CD4-positive, alpha-beta T cell treated with Interleukin-6 for 4 hours (primary cell): ENCODE results near the gene SEMA6A.

Source experiments
- DNase-seq: peaks from one replicate; pipeline ENCODE4 v3.0.0-alpha.2; 2020; ENCODE audit warnings: mixed read lengths

SEMA6A gene, protein sequence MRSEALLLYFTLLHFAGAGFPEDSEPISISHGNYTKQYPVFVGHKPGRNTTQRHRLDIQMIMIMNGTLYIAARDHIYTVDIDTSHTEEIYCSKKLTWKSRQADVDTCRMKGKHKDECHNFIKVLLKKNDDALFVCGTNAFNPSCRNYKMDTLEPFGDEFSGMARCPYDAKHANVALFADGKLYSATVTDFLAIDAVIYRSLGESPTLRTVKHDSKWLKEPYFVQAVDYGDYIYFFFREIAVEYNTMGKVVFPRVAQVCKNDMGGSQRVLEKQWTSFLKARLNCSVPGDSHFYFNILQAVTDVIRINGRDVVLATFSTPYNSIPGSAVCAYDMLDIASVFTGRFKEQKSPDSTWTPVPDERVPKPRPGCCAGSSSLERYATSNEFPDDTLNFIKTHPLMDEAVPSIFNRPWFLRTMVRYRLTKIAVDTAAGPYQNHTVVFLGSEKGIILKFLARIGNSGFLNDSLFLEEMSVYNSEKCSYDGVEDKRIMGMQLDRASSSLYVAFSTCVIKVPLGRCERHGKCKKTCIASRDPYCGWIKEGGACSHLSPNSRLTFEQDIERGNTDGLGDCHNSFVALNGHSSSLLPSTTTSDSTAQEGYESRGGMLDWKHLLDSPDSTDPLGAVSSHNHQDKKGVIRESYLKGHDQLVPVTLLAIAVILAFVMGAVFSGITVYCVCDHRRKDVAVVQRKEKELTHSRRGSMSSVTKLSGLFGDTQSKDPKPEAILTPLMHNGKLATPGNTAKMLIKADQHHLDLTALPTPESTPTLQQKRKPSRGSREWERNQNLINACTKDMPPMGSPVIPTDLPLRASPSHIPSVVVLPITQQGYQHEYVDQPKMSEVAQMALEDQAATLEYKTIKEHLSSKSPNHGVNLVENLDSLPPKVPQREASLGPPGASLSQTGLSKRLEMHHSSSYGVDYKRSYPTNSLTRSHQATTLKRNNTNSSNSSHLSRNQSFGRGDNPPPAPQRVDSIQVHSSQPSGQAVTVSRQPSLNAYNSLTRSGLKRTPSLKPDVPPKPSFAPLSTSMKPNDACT

DNA sequence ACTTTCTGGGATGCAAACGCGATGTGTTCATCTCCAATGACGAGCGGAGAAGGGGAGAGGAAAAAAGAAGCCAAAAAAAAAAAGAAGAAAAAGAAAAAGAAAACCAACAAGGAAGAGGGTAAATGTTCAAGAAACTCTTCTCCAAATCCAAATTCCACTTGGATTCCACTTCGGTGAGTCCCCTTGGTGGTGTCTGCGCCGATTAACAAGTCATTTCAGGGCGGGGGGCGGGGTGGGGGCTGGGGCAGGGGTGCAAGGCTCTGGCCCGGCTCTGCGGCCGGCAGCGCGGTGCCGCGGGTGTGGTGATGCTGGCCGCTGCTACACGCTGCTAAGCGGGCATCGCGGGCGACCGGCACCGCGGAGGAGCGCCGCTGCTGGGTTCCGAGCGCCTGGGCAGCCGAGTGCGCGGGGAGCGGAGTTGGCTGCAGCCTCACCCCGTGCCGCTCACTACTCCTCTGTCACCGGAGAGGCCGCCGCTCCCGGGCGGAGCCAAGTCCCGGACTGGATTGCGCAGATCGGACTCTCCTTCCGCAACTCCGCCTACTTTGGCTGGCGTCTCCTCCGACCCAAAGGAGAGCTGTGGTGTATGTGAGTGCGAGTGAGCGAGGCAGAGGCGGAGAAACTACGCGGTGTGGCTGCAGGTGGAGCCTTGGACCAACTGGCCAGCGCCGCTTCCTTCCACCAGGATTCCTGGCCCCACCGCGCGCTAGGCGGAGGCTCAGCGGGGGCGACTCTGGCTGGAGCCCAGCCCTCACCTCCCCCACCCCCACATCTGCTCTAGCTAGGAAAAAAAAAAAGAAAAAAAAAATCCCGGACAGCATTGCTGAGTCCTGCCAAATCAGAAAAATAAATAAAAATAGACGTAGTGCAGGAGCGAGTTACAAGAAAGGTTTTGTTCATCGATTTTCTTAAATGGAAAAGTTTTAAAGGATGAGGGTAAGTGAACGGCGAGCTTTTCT is at the start of gene SEMA6A:
Gene SEMA6A (minus strand): TSS at position 457 of the 959 bp plus-strand sequence. CDS start 69,879 bp downstream, outside the sequence.
- no peak for DNase-seq

DNA sequence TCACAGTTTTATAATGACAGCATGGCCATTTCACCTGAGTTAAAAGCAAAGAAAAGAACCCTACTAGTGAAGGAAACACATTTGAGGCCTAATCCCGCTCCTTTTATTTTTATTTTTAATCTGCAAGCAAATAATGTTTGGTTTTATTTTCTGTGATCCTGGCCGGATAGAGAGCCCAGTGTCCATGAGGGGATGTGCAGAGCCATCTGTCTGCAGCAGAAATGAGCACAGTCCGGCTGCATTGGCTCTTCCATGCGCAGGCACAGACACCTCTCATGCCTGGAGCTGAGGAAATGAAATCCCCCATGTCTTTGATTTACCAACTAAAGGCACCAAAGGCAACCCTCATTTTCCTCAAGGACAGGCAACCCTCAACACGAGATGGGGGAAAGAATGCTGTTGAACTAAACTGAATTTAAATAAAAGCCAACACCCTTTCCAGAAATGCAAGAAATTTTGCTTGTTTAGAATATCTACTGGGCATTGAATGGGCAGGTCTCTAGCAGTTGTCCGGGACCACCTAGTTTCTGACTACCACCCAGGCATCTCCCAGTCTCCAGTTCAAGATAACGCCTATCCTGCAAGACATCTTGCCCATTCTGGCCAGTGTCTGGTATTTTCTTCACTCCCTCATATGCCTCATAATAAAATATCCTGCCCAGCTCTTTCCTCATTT is 47.9 kb upstream of the SEMA6A start:
- no peak for DNase-seq

- no peak for DNase-seq
Measured at GRCh38 chr5:116621599-116621998, 47.0 kb upstream of the SEMA6A start.

GRCh38 chr5:116616876-116617275 is 42.3 kb upstream of the SEMA6A start:
- no peak for DNase-seq

DNA sequence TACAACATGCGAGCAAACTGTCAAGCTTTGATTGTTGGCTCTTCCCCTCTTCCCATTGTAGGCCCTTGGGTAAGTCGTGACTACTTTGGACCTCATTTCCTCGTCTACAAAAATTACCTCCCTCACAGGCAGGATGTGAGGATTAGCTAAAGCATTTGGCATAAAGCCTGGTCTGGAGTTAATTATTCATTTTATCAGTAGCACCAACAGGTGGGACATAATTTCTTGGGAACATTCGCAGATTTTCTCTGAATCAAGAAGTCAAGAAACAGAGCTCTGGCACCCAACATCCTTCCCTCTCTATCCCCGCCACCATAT is 39.9 kb upstream of the SEMA6A start:
- no peak for DNase-seq

DNA sequence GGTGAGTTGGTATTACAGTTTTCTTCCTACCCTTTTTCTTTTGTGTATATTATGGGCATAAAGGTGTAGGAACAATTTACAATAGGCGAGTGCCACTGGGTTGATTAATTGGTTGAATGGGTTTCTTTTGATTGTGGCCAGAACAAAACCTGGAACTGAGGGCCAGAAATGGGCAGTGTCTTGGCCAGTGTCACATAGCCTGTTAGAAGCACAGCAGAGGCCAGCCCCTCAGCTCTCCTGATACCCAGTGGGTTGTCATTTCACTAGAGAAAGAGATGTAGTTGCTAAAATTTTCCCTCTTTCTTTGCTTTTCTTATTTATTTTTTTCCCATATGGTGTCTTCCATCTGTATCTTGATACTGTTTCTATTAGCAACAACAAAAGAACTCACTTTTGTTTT is 38.8 kb upstream of the SEMA6A start:
- no peak for DNase-seq

DNA sequence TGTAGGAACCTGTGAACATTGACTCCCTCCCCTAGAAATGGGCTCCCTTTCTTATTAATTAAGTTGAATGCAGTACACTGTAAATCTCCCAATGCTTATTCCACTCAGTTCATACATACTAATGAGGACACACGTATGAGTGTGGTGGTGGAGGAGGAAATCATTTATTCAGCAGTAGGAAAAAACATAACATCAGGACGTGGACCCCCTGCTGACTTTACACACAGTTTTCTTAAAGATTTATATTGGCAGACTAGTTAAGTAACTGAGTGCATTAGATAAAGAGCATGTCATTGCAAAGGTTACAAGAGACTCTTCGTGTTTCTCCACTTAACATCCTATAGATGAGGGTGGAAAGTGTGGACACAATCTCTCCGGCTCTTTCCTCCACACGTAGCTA is 37.8 kb upstream of the SEMA6A start:
- no peak for DNase-seq

DNA sequence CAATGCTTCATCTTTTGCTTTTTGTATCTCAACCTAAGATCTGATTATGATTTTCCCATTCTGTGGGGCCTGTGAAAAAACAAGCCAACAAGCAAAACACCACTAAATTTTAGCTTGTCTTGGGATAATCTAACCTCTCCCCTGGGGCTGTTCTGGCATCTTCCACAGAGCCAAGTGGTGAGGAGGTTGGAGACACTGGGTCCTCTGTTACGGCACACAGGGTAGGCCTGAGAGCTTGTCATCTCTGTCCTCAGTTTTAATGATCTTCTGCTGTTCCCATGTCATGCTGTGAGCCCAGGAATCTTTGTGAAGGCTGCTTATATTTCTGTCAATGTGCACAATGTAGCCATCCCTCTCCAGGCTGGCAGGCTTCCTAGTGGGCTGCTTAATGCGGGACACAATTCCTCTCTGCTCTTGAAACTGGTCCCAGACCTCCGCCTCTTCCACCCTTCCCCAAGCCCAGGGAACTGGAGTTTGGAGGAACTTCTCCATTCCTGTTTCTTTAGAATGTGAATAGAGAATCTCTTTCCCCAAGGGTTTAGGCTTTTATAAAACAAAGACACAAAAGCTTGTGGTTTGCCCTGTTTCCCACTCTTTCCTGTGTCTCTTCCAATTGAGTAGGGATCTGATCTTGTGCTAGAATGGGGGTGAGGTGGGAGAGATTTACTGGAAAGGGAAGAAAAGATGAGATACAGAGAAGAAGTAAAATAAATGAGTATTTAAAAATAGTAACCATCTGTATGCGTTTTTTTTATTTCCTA is 30.9 kb upstream of the SEMA6A start:
- no peak for DNase-seq

- DNase-seq, result no peak
Measured at GRCh38 chr5:116604805-116605204, 30.2 kb upstream of the SEMA6A start.

DNA sequence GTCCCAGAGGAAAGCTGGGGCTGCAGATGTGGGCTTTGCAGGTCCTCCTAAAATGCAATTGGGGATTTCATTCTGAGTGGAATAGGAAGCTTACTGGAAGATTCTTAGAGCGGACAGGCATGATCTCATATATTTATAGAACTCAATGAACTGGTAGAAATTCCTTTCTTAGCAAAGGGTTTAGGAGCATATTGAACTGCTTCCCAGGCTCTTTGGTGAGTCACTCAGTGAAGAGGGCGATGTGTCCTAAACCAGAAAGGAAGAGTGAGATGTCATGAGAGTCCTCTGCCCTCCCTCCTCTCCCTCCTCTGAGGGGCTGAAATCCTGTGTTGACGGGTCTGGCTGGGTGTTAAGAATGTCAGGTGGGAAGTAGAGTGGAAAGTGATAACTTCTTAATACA is 26.3 kb upstream of the SEMA6A start:
- no peak for DNase-seq

DNA sequence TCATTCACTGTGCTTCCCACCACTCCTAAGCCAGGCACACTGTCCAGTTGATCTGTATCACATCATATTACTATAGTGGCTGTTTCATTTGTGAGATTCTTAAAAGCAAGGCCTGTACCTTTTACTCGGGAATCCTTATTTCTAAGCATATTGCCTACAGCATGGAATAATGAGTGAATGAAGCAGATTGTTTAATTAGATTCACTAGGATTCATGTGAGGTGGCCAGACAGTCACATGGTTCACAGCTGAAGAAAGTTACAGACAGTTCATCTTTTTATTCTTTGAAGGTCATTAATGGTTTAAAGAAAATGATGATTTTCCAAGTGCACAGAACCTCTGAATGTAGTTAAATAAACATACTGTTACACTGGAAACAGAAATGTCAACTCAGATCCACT is 24.3 kb upstream of the SEMA6A start:
- DNase-seq, result no peak

DNA sequence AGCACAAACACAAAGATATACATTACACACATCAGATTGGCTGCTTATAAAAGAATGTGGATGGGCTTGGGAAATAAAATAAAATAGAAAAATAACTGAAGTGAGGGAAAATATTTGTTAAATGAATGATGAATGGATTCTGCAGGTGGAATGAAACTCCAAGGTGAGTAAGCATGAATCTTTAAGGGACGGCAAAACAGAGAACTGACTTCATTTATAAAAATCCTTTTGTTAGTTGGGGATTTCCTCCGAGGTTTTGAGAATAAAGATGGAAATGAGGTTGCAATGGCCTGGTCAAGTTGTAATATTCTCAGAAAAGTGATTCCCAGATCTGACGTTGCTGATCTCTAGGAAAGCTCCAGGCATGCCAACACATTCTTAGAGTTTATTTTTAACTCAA is 20.9 kb upstream of the SEMA6A start:
- no peak for DNase-seq

DNA sequence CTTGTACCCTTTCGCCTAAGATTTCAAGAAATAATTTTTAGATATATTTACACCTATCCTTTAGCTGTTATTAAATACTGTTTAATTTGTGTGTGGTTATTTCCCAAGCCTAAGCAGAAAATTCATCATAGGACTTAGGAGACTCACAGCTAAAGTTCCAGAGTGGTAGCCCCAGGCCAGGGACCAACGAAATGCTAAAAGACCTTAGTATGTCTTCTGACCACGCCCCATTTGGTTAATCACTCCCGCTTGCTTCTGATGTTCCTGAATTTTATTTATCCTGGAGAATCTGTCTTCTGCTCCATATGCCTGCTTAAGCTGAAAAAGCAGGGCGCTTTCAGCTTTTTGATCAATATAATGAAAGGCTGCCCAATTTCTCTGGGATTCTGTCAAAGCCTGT is 18.7 kb upstream of the SEMA6A start:
- DNase-seq, result no peak

DNA sequence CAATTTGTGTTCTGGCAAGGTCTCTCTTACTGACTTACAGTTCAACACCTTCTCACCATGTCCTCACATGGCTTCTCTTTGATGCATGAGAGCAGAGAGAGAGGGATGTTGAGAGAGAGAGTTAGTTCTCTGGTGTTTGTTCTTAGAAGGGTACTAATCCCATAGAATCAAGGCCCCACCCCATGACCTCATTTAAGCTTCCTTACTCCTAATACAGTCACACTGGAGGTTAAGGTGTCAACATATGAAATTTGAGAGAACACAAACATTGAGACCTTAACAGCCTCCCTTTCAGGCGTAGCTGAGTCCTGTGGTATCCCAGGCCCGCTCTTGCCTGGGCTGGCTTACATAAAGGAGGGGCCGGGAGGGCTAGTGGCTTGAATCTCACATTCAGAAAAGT is 10.6 kb upstream of the SEMA6A start:
- DNase-seq, result no peak

- no peak for DNase-seq
Measured at GRCh38 chr5:116583862-116584222, 9.2 kb upstream of the SEMA6A start.

DNA sequence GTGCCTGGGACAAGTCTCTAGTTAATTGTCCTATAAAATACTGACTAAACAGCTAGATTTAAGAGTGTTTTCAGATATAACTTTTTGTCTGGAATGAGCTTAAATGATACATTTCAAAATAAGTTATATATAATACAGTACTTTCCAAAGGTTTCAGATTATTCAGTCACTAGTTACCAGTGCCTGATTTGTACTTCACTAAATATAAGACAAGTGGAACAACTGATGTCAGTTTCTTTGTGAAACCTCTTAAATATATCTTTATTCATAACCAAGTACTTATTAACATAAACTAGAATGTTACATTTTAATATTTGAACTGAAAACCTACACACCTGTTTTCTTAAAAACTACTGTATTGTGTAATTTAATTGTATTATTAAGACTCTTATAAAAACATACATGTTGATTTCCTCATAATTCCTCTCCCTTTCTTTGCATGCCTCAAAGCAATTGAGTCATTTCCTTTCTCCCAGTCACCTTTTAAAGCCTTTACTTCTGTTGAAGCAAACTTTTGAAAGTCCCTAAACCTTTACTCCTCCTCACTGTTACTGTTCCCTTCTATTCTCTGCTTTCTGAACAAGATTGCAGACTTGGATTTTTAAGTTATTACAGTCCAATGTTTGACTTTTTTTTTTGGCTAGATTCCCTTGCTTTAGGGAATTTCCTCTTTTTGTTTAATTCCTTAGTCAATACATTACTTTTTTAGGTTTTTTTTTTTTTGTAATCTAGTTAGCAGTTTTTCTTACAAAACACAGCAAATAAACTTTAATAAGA is 8.7 kb upstream of the SEMA6A start:
- no peak for DNase-seq

- no peak for DNase-seq
Measured at GRCh38 chr5:116581910-116582309, 7.3 kb upstream of the SEMA6A start.

GRCh38 chr5:116579144-116579543 is 4.5 kb upstream of the SEMA6A start:
- DNase-seq, result no peak

DNA sequence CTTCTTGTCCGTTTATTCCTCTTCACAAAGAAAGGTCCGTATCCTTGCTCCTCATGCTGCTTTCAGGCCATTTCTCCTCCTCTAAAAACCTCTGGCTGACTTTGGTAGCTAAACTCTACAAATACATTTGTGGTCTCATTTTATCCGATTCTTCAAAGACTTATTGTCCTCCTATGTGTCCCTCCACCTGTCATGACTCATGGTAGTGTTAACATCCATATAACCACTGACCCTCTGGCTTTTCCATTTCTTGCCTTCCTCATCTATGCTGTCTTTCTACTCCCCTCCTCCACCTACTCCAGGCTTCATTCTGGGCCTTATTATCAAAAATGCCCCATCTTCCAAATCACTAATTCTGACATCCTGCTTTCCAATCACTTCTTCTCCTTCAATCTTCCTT is 4.1 kb upstream of the SEMA6A start:
- DNase-seq, result no peak

DNA sequence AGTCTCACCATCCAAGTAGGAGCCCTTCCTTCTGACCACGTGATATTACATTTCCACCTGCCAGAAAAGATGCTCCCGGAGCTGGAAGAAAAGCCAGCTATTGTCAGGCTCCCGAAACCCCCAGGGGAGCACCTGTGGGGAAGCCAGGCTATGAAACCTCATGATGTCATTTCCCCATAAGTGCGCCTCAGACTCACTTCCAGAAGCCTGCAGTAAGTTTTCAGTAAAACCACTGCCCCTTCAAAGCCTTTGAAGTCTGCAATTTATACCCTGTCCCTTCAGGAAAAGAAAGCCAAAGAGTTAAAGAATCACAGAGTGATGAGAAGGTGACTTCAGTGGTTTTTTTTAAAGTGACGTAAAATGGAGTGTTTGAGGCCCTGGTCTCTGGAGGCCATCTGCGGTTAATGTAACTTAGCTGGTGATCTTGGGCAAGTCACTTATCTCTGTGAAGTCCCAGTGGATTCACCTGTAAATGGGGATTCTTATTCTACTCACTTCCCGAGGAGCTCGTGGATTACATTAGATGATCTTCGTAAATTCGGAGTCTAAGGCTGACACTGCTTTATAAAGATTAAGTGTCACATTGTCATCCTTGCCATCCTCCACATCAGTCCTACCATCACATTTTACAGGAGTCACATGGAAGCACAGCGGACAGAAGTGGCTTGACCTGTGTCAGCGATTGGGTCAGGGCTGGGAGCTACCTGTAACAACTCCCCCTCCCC is 2.6 kb upstream of the SEMA6A start:
- no peak for DNase-seq
